ENCODE data around the gene MORF4L1. TPM values are rescaled to one million over a fixed set of nuclear protein-coding genes. Genes with fewer than 3 reads are reported as not detected.

Gene MORF4L1
- total RNA-seq, 1 donor from 2014 or later, result 472 TPM

DNA sequence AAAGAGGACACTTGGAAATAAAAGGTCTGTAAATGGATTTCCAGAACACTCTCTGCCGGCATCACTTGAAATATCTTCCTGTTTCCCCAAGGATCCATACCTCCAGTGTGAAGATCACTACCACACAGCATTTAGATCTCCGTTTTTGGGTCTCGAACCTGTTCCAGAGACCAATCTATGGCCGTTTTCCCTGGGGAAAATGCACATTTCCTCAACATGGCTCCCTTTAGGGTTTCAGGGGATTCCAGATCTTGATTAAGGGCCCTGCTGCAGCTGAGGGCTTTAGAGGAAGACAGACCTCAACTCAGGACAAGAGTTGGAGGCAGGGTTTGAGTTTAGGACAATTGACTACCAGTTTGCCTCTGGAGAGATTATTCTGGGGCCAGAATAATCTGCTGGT lies 70.1 kb downstream of the MORF4L1 start:
- TF ChIP-seq, protein P1, sequence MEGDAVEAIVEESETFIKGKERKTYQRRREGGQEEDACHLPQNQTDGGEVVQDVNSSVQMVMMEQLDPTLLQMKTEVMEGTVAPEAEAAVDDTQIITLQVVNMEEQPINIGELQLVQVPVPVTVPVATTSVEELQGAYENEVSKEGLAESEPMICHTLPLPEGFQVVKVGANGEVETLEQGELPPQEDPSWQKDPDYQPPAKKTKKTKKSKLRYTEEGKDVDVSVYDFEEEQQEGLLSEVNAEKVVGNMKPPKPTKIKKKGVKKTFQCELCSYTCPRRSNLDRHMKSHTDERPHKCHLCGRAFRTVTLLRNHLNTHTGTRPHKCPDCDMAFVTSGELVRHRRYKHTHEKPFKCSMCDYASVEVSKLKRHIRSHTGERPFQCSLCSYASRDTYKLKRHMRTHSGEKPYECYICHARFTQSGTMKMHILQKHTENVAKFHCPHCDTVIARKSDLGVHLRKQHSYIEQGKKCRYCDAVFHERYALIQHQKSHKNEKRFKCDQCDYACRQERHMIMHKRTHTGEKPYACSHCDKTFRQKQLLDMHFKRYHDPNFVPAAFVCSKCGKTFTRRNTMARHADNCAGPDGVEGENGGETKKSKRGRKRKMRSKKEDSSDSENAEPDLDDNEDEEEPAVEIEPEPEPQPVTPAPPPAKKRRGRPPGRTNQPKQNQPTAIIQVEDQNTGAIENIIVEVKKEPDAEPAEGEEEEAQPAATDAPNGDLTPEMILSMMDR (conservative IDR thresholded peaks at IDR 0.05), result no peak
- Mint-ChIP-seq H3K9me3 (no peaks in the 10 kb centered on the region), H3K4me1 (no peaks in the 10 kb centered on the region), H3K36me3 (ENCODE audit: low read depth) (no peaks in the 10 kb centered on the region), H3K27me3 (ENCODE audit: low read depth) (peaks cover 40% of the 10 kb centered on the region), H3K27ac (ENCODE audit: unreplicated experiment) (no peak overlapping the region), H3K4me3 (no peak overlapping the region)
- DNase-seq (ENCODE audit: low read depth, low spot score), result no peak

DNA sequence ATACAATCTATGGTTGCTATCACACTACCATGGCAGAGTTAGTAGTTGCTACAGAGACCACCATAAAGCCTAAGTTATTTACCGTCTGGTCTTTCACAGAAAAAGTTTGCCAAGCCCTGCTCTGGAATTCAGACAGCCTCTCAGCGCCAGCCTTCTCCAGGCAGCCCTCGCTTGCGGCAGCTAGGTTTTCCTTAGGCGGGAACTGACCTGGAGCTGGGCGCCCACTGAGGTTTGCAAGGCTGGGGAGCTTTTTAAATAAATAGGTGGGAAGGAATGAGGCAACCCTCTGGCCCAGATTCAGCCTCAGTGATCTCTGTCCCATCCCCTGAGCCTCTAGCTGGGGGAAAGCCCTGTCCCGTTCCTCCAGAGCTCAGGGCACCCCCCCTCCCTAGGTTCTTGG lies 71.0 kb downstream of the MORF4L1 start:
- H3K36me3 Mint-ChIP-seq (ENCODE audit: low read depth), result no peaks in the 10 kb centered on the region
- no peaks in the 10 kb centered on the region for H3K9me3 Mint-ChIP-seq
- peak overlapping the region; percentile 71 for H3K4me3 Mint-ChIP-seq
- DNase-seq (ENCODE audit: low read depth, low spot score), result no peak
- H3K27ac Mint-ChIP-seq (ENCODE audit: unreplicated experiment), result no peak overlapping the region
- TF ChIP-seq, protein P1 (conservative IDR thresholded peaks at IDR 0.05), result no peak
- H3K4me1 Mint-ChIP-seq, result no peaks in the 10 kb centered on the region
- H3K27me3 Mint-ChIP-seq (ENCODE audit: low read depth), result peaks cover 46% of the 10 kb centered on the region

DNA sequence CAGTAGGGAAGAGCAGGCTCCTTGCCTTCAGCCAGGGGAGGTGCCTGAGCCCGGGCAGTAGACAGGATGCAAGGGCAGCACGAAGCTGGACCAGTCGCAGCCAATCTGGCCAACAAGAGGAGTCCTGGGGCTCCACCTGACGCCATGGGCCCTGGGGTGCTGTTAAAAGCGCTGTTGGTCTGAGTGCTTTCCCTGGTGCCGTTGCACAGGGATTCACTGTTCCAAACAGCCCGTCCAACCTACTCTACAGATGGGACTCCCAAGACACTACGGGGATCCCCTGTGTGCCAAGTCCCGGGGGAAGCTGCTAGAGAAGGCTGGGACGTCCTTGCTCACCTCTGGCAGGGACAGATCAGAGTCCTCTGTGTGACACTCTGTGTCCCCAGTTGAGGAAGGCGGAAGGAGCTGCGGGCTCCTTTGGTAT lies 71.5 kb downstream of the MORF4L1 start:
- Mint-ChIP-seq H3K9me3 (no peaks in the 10 kb centered on the region), H3K36me3 (ENCODE audit: low read depth) (no peaks in the 10 kb centered on the region), H3K4me1 (no peaks in the 10 kb centered on the region), H3K27ac (ENCODE audit: unreplicated experiment) (no peak overlapping the region), H3K27me3 (ENCODE audit: low read depth) (peaks cover 46% of the 10 kb centered on the region), H3K4me3 (peak overlapping the region; percentile 71)
- DNase-seq (ENCODE audit: low read depth, low spot score), result no peak
- TF ChIP-seq, protein P1 (conservative IDR thresholded peaks at IDR 0.05), result no peak

DNA sequence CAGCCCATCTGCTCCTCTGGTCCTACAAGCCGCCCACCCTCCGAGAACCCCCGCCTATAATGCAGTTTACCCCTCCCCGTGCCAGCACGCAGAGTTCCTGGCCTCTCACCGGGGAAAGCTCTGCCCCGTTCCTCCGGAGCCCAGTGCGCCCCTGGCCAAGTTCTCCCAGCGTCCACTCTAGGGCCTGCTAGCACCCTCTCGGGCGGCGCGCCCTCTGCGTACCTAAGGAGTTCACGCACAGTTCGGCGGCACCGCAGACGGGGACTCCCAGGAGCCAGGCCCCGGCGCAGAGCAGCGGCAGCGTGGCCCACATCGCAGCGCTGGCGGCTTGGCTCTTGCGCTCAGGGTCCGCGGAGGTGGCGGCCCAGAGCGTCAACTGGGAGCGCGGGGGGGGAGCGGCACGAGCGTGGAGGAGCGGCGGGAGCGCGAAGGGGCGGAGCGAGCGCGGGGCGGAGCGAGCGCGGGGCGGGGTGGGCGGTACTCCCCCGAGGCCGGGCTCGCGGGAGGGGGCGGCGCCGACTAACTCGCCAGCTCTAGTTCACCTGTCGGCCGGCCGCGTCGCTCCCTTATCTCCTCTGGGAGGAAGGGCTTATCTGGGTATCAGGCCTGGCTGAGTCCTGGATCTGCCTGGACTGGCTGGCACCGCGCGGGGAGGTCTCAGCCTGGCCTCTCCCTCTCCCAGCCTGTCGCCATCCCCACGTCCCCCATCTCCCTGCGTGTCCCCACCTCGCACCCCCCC lies 72.1 kb downstream of the MORF4L1 start, which contains the start of gene CTSH:
Gene CTSH, minus strand, starts transcription at position 378 of the 739 bp plus-strand sequence. Its CDS starts 65 bp downstream, at position 313.
- TF ChIP-seq, protein P1 (conservative IDR thresholded peaks at IDR 0.05), result no peak
- peak; percentile 61 for DNase-seq (ENCODE audit: low read depth, low spot score)
- Mint-ChIP-seq H3K27me3 (ENCODE audit: low read depth) (peaks cover 46% of the 10 kb centered on the region), H3K4me1 (no peaks in the 10 kb centered on the region), H3K9me3 (no peaks in the 10 kb centered on the region), H3K4me3 (peak within 1 kb of the TSS; percentile 71), H3K27ac (ENCODE audit: unreplicated experiment) (no peak within 1 kb of the TSS), H3K36me3 (ENCODE audit: low read depth) (no peaks in the 10 kb centered on the region)

DNA sequence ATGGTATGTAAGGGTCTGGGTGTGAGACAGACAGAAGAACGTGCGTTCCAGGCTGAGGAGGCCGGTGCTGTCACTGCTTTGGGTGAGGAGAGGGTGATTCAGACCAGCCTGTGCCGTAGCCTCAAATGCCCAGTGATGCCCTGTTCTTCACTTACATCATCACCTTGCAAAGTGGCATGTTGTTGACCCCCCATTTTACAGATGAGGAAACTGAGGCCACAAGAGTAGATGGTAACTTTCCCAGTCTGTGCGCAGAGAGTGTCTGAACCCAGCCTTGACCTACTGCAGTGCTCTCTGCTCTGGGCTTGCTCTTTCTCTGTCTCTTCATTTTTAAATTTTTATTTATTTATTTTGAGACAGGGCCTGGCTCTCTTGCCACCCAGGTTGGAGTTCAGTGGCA lies 73.8 kb downstream of the MORF4L1 start:
- H3K9me3 Mint-ChIP-seq, result no peaks in the 10 kb centered on the region
- DNase-seq (ENCODE audit: low read depth, low spot score), result no peak
- no peak overlapping the region for H3K27ac Mint-ChIP-seq (ENCODE audit: unreplicated experiment)
- no peaks in the 10 kb centered on the region for H3K4me1 Mint-ChIP-seq
- H3K27me3 Mint-ChIP-seq (ENCODE audit: low read depth), result peaks cover 50% of the 10 kb centered on the region
- TF ChIP-seq, protein P1 (conservative IDR thresholded peaks at IDR 0.05), result no peak
- no peaks in the 10 kb centered on the region for H3K36me3 Mint-ChIP-seq (ENCODE audit: low read depth)
- H3K4me3 Mint-ChIP-seq, result peak overlapping the region; percentile 34
